GM19035 (cell line): ENCODE results near the gene DNAH9.

Experiments
- ATAC-seq: cut with Tn5 transposase; IDR thresholded peaks from one replicate; pipeline ENCODE4 v1.9.1; 2021; ENCODE audit not compliant: unreplicated experiment

The DNAH9 gene

DNA sequence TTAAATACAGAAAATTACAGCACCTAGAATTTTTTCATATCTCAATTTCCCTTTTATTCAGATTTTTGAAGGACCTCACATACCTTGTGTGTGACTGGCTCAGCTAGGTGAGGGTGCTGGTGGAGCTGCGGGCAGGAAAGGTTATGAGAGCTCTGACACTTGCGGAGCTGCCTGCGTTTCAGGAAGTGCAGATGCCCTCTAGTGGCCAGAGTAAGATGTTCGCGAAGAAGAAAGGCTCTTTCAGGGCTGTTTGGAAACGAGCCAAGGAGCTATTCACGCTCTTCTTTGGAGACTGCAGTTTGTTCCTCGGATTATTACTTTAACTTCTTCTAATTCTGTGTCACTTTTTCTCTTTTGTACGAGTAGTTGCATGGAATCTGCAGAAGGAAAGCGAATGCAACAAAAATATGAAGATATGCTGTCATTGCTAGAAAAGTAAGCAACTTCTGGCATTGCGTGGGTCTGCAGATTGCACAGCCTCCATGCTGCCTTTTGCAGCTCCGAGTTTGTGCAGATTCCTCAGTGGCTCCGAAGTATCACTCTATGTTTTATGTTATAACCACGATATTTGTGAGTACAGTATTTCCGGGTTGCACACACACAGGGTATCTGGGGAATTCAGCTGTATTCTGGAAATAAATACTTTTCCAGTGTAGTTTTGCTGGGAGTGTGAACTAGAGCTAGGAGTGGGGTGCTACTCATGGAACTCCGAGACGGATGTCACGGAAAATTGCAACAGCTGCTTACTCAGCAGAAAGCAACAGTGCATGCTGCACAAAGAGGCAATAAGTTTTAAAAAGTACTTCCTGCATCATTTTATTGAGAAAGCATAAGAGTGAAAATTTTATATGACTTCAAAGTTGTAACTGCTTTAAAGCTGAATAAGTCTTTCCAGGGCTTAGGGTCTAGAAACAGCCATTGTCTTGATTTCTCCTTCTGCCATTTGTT is 46.3 kb downstream of the DNAH9 start:
- ATAC-seq = no peak

DNA sequence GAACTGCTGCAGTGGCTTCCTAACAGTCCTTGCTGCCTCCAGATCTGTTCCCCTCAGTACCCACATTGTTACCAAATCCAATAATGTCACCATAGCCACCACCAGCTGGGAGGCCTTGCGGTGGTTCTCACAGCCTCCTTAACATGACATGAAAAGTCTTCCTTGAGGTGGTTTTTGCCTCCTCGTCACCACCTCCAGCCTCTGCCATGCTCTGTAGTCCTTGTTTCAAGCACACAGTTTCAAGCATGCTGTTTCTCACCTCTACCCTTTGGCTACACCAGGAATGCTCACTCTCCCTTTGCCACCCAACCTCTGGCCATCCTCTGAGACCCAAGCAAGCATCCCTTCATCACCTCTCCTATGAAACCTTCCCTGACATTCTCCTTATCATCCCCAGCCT is 47.2 kb downstream of the DNAH9 start:
- no peak for ATAC-seq

DNA sequence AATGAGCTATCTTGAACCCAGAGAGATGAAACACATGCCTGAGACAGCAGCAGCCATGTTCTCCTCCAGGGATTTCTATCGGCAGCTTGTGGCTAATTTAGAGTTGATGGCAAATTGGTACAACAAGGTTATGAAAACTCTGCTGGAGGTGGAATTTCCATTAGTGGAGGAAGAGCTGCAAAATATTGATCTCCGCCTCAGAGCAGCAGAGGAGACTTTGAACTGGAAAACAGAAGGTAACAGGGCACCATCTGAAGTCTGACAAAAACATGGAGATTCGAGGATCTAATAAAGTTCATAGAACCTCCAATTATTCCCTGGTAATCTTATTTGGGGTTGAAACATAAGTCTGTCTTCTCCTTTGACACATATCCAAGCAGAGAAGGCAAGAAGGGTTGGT is 52.8 kb downstream of the DNAH9 start:
- no peak for ATAC-seq

DNA sequence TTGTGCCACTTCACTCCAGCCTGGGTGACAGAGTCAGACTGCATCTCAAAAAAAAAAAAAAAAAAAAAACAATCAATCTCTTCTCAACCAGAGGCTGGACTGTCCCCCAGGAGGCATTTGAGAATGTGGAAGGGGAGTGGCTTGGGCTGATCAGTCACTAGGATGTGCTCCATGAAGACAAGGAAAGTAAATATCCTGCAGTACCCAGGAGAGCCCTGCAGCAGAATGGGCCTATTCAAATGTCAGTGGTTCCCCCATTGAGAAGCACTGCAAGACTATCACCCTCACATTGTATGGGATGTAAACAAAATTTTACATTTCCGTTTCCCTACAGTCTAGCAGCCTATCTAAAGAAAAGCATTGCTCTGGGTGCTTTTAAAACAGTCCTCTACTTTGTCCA is 70.3 kb downstream of the DNAH9 start:
- ATAC-seq = no peak

DNA sequence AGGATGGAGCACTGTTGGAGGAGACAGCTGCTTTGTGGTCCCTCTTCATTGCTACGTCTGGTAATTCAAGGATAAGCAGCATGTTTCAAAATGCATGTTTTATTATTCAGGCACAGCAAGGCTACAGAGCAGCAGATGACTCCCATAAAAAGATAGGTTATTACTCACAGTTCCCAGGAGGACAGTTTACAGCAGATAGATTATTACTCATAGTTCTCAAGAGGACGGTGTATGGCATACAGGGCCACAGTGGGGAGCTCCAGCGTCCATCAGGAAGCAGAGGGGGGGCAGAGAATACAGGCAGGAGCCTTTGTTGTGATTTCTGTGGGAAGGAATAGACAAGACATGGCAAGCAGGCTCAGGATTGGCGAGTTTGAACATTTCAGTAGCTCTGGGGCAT is 72.9 kb downstream of the DNAH9 start:
- no peak for ATAC-seq

DNA sequence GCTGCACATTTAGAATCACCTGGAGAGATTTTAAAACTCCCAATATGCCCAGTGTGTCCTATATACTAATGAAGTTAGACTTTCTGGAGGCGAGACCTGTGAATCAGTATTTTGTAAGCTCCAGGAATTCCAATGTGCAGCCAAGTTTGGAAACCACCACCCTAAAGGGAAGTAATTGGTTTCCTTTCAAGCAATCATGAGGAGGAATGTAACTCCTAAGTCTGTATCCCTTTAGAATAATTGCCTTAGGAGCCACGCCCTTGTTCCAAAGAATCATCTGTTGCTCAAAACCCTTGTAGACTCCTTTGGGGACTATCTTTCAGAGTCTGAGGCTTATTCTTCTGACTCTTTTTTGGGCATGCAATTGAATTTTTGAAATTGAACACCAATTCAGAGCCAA is 84.4 kb downstream of the DNAH9 start:
- no peak for ATAC-seq

DNA sequence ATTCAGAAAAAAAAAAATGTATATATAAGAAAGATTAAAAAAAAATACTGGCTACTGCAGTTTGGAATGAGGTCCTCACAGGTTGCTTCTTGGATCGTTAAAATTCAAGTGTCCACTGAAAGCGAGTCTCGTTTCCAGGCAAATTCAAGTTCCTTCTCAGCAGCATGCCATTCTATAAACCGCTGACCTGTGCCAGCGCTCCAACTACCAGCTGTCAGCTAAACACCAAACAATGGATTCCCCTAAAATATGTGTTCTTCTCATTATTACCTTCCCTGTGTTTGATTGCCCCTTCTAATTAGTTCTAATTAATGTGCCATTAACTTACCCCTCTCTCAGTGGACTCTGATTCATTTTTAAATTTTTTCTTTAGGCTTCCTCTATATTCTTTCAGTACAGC is 92.4 kb downstream of the DNAH9 start:
- no peak for ATAC-seq

DNA sequence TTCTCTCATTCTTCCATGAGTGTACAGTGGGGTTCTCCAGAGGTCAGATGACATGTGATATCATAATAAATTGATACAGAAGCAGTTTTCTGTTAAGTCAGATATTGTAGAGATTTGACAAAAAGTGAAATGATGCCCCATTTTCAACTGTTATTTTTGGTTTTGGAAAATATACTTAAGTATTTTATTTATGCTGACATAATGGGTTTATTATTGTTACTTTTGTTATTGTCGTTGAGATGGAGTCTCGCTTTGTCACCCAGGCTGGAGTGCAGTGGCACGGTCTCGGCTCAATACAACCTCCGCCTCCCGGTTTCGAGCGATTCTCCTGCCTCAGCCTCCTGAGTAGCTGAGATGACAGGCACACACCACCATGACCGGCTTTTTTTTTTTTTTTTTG is 94.4 kb downstream of the DNAH9 start:
- no peak for ATAC-seq

DNA sequence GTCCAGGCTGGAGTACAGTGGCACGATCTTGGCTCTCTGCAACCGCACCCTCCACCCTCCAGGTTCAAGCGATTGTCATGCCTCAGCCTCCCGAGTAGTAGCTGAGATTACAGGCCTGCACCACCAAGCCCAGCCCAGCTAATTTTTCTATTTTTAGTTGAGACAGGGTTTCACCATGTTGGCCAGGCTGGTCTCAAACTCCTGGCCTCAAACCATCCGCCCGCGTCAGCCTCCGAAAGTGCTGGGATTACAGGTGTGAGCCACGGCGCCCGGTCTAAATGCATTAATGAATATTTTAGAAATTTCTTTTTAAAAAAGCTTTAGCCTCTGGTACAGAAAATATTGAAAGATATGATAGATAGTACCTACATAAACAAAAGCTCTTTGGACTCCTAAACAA is 95.0 kb downstream of the DNAH9 start:
- ATAC-seq = no peak

DNA sequence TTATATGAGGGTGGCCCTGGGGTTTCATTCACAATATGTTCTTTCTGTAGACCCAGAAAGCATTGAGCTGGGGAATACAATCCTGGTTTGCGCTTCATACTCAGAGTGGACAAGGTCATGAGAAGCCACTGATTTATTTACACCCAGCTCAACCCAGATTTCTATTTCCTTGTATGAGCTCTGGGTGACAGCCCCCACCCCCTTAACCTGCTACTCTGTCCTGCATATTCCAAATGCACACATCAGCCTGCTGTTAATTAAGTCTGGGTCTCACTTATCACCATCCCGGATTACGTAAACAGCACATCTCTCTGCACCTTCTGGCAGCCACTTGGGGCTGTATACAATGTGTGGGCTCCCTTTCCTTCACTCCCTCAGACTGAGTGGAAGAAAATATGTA is 102.4 kb downstream of the DNAH9 start:
- no peak for ATAC-seq

DNA sequence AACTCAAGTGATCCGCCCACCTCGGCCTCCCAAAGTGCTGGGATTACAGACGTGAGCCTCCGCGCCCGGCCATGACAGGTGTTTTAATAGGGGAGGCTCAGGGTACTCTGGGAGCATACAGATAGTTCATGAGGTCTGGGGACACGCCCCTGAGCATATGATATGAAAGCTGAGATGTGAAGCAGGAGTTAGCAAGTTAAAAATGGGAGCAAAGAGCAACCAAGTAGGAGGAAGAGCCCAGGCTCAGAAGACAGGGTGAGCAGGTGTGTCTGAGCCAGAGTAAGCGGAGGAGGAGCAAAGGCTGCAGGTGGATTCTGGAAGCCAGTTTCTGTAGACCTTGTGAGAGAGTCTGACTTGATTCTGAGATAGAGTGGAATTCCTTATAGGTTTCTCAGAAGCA is 103.6 kb downstream of the DNAH9 start:
- no peak for ATAC-seq

DNA sequence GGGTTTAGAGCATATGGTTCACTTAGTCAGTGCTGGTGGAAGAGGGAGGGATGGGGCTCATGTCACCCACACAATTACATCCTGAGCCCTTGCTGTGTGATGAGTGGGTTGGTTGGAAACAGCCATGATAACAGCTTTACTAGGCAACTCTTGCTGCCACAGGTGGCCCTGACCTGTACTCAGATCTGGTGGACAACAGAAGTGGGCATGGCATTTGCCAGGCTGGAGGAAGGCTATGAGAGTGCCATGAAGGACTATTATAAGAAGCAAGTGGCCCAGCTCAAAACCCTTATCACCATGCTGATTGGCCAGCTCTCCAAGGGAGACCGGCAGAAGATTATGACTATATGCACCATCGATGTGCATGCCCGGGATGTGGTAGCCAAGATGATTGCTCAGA is 105.8 kb downstream of the DNAH9 start:
- no peak for ATAC-seq

DNA sequence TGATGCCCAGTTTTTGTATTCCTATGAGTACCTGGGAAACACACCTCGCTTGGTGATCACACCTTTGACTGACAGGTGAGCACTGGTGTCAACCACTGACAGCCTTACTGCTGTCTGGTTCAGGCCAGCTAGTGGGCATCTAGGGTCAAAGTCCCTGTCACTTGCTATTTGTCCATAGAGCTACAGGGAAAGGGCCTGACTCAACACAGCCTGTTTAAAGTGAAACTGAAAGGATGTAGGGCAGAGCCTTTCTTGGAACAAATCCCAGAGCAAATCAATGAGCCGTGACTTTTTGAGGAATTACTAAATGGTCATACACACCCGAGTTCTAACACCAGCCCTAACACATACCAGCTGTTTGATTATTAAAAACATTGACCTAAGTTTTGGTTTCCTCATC is 106.8 kb downstream of the DNAH9 start:
- no peak for ATAC-seq

DNA sequence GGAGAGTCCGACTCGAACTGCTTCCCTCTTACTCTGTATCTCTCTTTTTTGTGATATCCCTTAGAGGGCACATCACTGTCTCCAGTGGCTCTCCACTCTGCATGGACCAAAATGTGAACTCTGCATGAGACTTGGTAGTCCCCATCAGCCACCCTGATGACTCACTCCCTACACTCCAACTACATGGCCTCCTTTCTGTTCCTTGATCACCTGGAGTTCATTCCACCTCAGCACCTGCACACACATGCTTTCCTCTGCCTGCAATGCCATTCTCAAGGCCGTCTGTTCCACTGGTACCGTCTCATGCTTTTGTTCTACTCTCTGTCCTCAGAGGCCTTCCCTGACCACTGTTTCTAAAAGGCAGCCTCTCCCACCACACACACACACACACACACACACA is 109.3 kb downstream of the DNAH9 start:
- no peak for ATAC-seq

DNA sequence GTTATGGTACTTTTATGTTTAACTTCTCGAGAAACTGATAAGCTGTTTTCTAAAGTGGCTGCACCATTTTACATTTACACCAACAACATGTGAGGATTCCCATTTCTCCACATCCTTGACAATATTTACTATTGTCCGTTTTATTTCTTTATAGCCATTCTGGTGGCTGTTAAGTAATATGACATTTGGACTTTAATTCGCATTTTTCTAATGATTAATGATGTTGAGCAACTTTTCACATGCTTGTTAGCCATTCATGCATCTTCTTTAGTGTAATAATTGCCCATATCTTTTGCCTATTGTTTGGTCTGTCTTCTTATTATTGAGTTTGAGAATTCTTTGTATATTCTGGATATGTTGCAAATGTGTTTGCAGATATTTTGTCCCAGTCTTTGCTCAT is 114.2 kb downstream of the DNAH9 start:
- no peak for ATAC-seq

DNA sequence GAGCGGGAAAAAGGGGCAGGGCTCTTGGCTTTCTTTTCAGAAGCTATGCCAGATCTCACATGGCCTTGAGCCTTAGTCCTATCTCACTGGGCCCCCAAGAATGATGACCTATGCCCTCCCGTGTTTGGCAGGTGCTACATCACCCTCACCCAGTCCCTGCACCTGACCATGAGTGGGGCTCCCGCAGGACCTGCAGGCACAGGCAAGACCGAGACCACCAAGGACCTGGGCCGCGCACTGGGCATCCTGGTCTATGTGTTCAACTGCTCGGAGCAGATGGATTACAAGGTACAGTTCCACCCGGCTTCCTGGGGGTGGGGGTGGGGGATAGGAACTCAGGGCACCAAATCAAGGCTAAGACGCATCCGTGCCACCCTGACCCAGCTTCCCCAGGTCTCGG is 120.9 kb downstream of the DNAH9 start:
- ATAC-seq = no peak

DNA sequence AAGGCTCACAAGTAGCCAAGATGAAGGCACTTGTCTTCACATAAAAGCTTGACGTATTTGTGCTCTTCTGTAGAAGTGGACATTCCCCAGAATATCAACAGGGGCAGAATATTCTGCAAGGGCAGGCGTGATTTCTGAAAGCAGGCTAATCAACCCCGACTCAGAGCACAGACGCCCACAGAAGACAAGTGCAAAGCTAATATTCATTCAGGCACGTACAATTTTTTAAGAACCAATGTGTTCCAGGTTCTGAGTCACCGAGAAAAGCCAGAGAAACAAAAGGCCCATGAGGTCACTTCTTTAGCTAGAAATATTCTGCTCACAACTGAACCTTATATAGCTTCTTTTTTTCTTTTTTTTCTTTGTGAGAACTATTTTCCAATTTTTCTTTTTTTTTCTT is 121.6 kb downstream of the DNAH9 start:
- ATAC-seq = no peak

DNA sequence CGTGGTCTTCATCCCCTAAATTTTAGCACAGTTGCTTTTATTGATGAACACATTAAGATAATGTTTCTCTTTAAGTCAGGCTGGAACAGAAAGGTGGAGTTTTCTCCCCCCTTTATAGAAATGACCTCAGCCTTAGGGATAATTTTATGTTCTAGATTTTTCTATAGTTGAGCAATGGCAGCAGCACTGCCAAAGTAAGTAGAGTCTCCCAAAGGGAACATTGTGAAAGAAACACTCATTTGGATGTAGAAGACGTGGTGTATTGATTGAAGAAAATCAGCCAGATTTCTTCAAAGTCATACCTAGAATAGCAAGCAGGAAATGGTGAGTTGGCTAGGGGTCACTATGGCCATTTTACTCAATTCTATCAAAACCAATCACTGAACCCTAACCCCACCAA is 122.5 kb downstream of the DNAH9 start:
- no peak for ATAC-seq

DNA sequence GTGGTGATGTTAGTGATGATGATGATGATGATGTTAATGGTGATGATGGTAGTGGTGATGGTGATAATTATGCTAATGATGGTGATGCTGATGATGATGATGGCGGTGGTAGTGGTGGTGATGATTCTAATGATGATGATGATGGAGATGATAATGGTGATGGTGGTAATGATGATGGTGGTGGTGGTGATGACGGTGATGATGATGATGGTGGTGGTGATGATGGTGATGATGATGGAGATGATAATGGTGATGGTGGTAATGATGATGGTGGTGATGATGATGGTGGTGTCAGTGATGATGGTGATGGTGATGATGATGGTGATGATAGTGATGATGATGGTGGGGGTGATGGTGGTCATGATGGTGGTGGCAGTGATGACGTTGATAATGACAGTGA is 132.5 kb downstream of the DNAH9 start:
- no peak for ATAC-seq

DNA sequence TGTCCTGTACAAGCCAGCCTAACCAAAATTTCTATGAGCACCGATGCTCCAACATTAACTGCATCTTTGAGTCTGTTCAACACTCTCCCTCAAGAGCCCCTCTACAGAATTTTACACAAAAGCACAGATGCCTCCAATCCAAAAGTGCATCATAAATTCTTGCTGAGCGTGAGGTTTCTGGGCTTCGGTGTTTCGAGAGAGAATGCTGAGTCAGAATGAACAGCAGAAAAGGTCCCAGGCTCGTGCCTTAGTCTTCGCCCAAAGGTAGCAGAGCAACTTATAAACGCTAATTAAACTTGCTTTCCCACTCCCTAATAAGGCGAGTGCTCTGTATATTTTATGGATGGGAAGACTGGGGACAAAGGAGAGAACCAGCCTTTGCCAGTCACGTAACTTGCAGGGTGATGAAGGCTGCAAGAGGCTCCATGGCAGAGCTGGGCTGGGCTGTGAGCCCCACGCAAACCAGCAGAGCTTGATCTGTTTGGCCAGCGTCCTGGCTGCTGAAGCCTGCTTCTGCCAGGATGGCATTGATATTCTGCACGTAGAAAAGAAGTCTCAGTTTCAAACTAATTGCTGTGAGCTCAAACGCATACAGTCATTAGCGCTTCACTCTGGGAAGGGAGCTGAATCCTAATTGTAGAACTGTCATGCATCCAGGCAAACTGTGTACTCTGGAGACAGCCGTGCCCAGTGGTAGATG is 138.5 kb downstream of the DNAH9 start:
- no peak for ATAC-seq

DNA sequence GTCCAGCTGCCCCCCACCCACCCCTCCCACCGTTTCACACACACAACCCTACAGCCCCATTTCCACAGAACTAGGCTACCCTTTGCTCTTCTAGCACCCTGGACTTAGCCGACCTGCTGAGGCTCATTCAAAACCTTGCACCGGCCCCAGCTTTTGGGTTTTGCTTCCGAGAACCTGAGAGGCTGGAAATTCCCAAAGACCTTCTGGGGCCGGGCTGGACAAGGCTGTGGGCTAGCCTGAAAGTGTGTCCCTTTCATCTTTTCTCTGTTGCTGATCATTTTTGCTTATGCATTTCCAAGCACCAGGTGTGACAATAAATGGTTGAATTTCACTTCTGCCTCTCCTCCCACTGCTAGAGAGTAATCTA is 139.0 kb downstream of the DNAH9 start:
- no peak for ATAC-seq

DNA sequence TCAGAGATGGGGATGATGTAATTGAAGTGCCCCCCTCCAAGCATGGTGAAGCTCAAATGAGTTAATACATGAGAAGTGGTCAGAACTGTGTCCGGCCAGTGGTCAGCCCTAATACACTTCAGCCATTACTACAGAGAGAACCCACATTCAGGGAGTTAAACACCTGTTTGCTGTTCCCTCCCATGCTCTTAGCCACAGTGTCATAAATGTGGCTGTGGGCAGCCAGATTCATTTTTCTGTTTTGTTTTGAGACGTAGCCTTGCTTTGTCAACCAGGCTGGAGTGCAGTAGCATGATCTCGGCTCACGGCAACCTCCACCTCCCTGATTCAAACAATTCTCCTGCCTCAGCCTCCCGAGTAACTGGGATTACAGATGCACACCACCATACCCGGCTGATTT is 139.9 kb downstream of the DNAH9 start:
- no peak for ATAC-seq

DNA sequence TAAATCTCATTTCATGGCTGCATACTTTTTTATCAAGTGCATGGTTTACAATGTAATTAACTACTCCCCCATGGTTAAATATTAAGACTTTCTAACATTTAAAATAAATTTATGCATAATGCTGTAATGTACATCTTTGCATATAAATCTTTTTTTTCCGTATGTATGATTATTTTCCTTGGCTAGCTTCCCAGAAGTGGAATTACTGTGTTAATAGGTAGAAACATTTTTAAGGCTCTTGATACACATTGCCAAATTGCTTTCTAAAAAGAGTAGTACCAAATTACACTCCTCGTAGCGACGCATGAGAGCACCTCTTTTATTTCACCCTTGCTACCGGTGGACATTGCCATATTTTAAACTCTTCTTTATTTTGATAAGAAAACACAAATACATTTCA is 141.1 kb downstream of the DNAH9 start:
- ATAC-seq = no peak
